ENCODE data around the gene IFT74.

DNA sequence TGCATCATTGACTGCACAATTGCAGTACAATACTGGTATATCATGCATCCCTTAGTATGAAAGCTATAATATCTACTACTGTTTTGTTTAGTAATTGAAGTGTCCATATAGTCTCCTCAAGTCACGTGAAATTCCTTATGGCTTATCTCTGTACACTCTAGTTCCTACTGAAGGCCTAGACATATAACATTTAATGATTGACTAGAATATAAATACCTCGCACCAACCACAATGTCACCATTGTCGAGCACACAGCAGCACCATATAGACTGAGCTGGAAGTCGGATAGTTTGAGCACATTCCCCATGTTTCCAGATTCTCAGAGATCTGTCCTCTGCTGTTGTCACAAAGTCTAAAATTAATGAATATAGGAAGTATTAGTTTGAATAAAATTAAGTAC, 30.6 kb upstream of the IFT74 start:
- TF ChIP-seq POLR2A (IDR thresholded peaks at IDR 0.05; ENCODE audit: low read depth, low read length) (no peak), POLR2AphosphoS5 (IDR thresholded peaks at IDR 0.05; ENCODE audit: low read depth, low read length) (no peak)

Measured in GM12892 (cell line).